ENCODE data around the gene TARBP2. TPM values are rescaled to one million over a fixed set of nuclear protein-coding genes. Genes with fewer than 3 reads are reported as not detected.

TARBP2 gene
- total and polyA plus RNA-seq, 2 donors from 2014 or later, result 32.5 to 36.3 TPM

DNA sequence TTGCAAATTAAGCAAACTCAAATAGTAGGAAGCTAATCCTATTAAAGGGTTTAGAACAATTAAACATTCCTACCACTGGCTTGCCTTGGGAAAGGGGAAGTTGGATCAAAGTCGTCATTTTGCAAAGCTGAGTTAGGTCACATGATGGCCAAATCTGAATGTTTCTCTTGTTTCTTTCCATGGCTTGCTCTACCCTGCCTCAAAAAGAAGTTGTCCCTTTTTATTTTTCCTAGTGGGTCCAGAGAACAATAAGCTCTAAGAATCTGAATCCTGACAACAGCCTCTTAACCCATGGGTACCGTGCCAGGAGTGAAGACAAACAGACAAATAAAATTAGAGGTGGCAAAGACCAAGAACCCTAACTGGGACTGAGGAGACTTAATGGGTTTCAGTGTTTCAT is 32.4 kb downstream of the TARBP2 start:
- TF ChIP-seq, protein P1, sequence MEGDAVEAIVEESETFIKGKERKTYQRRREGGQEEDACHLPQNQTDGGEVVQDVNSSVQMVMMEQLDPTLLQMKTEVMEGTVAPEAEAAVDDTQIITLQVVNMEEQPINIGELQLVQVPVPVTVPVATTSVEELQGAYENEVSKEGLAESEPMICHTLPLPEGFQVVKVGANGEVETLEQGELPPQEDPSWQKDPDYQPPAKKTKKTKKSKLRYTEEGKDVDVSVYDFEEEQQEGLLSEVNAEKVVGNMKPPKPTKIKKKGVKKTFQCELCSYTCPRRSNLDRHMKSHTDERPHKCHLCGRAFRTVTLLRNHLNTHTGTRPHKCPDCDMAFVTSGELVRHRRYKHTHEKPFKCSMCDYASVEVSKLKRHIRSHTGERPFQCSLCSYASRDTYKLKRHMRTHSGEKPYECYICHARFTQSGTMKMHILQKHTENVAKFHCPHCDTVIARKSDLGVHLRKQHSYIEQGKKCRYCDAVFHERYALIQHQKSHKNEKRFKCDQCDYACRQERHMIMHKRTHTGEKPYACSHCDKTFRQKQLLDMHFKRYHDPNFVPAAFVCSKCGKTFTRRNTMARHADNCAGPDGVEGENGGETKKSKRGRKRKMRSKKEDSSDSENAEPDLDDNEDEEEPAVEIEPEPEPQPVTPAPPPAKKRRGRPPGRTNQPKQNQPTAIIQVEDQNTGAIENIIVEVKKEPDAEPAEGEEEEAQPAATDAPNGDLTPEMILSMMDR (IDR thresholded peaks at IDR 0.05; ENCODE audit: borderline replicate concordance, extremely low read depth, insufficient read depth), result no peak
- H3K27ac ChIP-seq (ENCODE audit: low read depth in 2 of 2, low read length in 2 of 2), result no peak overlapping the region
- intact Hi-C loops (cut with DNase I), result no loop called here
- no peaks in the 10 kb centered on the region for H3K9me3 ChIP-seq (ENCODE audit: control insufficient read depth in 2 of 3, insufficient read depth in 1 of 3, low read length in 3 of 3)
- H3K4me1 ChIP-seq (ENCODE audit: control insufficient read depth in 2 of 3, insufficient read depth in 2 of 3, low read depth in 1 of 3, low read length in 3 of 3), result no peaks in the 10 kb centered on the region
- no peak overlapping the region for H3K9ac ChIP-seq (ENCODE audit: low read length in 3 of 3)
- peaks cover 12 to 65% (median 42%) of the 10 kb centered on the region in 3 donors for H3K36me3 ChIP-seq (ENCODE audit: control insufficient read depth in 2 of 3, insufficient read depth in 3 of 3, low read length in 3 of 3)
- no peak for FAIRE-seq
- DNase-seq, result no peak
- no peaks in the 10 kb centered on the region for H3K27me3 ChIP-seq (ENCODE audit: control insufficient read depth, insufficient read depth, low read length)
- no peak overlapping the region for H3K4me3 ChIP-seq (ENCODE audit: low read length in 3 of 3)

DNA sequence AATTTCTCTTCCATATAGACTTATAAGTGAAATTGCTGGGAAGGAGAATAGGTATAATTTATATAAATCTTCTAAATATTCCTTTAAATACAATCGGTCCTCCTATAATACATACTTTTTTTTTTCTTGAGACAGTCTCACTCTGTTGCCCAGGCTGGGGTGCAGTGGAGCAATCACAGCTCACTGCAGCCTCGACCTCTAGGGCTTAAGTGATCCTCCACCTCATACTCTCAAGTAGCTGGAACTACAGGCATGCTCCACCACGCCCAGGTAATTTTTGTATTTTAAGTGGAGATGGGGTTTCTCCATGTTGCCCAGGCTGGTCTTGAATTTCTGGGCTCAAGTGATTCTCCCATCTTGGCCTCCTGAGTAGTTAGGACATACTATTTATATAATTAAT is 35.9 kb downstream of the TARBP2 start:
- Histone ChIP-seq H3K27ac (ENCODE audit: low read depth in 2 of 2, low read length in 2 of 2) (no peak overlapping the region), H3K9me3 (ENCODE audit: control insufficient read depth in 2 of 3, insufficient read depth in 1 of 3, low read length in 3 of 3) (no peaks in the 10 kb centered on the region)
- no peak for FAIRE-seq

DNA sequence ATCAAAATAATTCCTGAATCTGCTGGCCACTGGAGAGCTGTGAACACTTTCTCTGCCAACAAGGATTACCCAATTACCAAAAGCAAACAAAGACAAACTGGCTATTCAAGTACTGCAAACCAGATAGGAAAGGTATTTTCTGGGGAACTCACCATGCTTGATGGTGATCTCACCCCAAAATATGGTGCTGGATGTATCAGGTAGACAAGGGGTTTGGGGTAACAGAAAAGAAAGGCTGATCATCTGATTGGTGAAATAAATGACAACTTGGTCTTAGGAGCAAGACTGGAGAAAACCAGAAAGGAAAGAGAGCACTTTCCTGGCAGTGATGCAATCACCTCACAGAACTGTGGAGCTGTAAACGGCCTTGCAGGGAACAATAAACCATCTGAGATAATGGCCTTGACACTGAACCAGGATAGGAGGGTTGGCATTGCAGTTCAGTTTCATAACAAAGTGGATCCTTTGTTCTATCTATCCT is 37.2 kb downstream of the TARBP2 start:
- Histone ChIP-seq H3K36me3 (ENCODE audit: control insufficient read depth in 2 of 3, insufficient read depth in 3 of 3, low read length in 3 of 3) (peaks cover 13 to 48% (median 23%) of the 10 kb centered on the region in 3 donors), H3K27ac (ENCODE audit: low read depth in 2 of 2, low read length in 2 of 2) (no peak overlapping the region), H3K4me3 (ENCODE audit: low read length in 3 of 3) (no peak overlapping the region), H3K9me3 (ENCODE audit: control insufficient read depth in 2 of 3, insufficient read depth in 1 of 3, low read length in 3 of 3) (no peaks in the 10 kb centered on the region), H3K27me3 (ENCODE audit: control insufficient read depth, insufficient read depth, low read length) (no peaks in the 10 kb centered on the region), H3K9ac (ENCODE audit: low read length in 3 of 3) (no peak overlapping the region), H3K4me1 (ENCODE audit: control insufficient read depth in 2 of 3, insufficient read depth in 2 of 3, low read depth in 1 of 3, low read length in 3 of 3) (no peaks in the 10 kb centered on the region)
- FAIRE-seq (no peak), DNase-seq (no peak)
- intact Hi-C loops (cut with DNase I), result no loop called here
- TF ChIP-seq, protein P1 (IDR thresholded peaks at IDR 0.05; ENCODE audit: borderline replicate concordance, extremely low read depth, insufficient read depth), result no peak

More for the DNA sequence above, 35.9 kb downstream of the TARBP2 start:
- DNase-seq, result no peak
- no peak overlapping the region for H3K4me3 ChIP-seq (ENCODE audit: low read length in 3 of 3)
- H3K27me3 ChIP-seq (ENCODE audit: control insufficient read depth, insufficient read depth, low read length), result no peaks in the 10 kb centered on the region
- H3K9ac ChIP-seq (ENCODE audit: low read length in 3 of 3), result no peak overlapping the region
- no peaks in the 10 kb centered on the region for H3K4me1 ChIP-seq (ENCODE audit: control insufficient read depth in 2 of 3, insufficient read depth in 2 of 3, low read depth in 1 of 3, low read length in 3 of 3)
- H3K36me3 ChIP-seq (ENCODE audit: control insufficient read depth in 2 of 3, insufficient read depth in 3 of 3, low read length in 3 of 3), result peaks cover 12 to 56% (median 32%) of the 10 kb centered on the region in 3 donors
- intact Hi-C loops (cut with DNase I), result no loop called here
- TF ChIP-seq, protein P1 (IDR thresholded peaks at IDR 0.05; ENCODE audit: borderline replicate concordance, extremely low read depth, insufficient read depth), result no peak

DNA sequence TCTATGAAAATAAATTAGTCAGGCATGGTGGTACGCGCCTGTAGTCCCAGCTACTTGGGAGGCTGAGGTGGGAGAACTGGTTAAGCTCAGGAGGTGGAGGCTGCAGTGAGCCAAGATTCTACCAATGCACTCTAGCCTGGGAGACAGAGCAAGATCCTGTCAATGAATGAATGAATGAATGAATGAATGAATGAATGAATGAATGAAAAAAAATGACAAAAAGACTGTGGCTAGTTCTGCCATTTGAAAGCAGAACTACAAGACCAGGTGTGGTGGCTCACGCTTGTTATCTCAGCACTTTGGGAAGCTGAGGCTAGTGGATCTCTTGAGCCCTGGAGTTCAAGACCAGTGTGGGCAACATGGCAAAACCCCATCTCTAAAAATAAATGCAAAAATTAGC is 38.4 kb downstream of the TARBP2 start:
- H3K9ac ChIP-seq (ENCODE audit: low read length in 3 of 3), result no peak overlapping the region
- peaks cover 11 to 38% (median 15%) of the 10 kb centered on the region in 3 donors for H3K36me3 ChIP-seq (ENCODE audit: control insufficient read depth in 2 of 3, insufficient read depth in 3 of 3, low read length in 3 of 3)
- H3K9me3 ChIP-seq (ENCODE audit: control insufficient read depth in 2 of 3, insufficient read depth in 1 of 3, low read length in 3 of 3), result no peaks in the 10 kb centered on the region
- no peak overlapping the region for H3K4me3 ChIP-seq (ENCODE audit: low read length in 3 of 3)
- H3K27me3 ChIP-seq (ENCODE audit: control insufficient read depth, insufficient read depth, low read length), result no peaks in the 10 kb centered on the region
- intact Hi-C loops (cut with DNase I), result no loop called here
- TF ChIP-seq, protein P1 (IDR thresholded peaks at IDR 0.05; ENCODE audit: borderline replicate concordance, extremely low read depth, insufficient read depth), result no peak
- H3K27ac ChIP-seq (ENCODE audit: low read depth in 2 of 2, low read length in 2 of 2), result no peak overlapping the region
- H3K4me1 ChIP-seq (ENCODE audit: control insufficient read depth in 2 of 3, insufficient read depth in 2 of 3, low read depth in 1 of 3, low read length in 3 of 3), result peaks cover 0 to 4% (median 0%) of the 10 kb centered on the region in 3 donors
- no peak for DNase-seq
- no peak for FAIRE-seq
